Measurements from ENCODE around the gene DPH5. TPM values are rescaled to one million over a fixed set of nuclear protein-coding genes. Genes with fewer than 3 reads are reported as not detected.

Gene DPH5
- total RNA-seq, 4 donors from 2014 or later = 13.8 to 32.8 (median 23.6) TPM

- no peak overlapping the region for H3K27ac ChIP-seq
- TF ChIP-seq CTCF (IDR thresholded peaks at IDR 0.05) (no peak), POLR2A (IDR thresholded peaks at IDR 0.05) (no peak)
- no peaks in the 10 kb centered on the region for H3K9me3 ChIP-seq
- 96 to 100% methylated on average over 1 of the region's 1 CpG for WGBS, 2 donors
- no peaks in the 10 kb centered on the region for H3K4me1 ChIP-seq
- intact Hi-C loops (cut with DNase I) = no loop called here
- no peaks in the 10 kb centered on the region for H3K36me3 ChIP-seq
- no peak overlapping the region for H3K4me3 ChIP-seq (replicated peaks in 1 of 3)
- no peaks in the 10 kb centered on the region for H3K27me3 ChIP-seq
- DNase-seq = no peak
Observed at GRCh38 chr1:100943533-100943932, 82.1 kb downstream of the DPH5 start.

DNA sequence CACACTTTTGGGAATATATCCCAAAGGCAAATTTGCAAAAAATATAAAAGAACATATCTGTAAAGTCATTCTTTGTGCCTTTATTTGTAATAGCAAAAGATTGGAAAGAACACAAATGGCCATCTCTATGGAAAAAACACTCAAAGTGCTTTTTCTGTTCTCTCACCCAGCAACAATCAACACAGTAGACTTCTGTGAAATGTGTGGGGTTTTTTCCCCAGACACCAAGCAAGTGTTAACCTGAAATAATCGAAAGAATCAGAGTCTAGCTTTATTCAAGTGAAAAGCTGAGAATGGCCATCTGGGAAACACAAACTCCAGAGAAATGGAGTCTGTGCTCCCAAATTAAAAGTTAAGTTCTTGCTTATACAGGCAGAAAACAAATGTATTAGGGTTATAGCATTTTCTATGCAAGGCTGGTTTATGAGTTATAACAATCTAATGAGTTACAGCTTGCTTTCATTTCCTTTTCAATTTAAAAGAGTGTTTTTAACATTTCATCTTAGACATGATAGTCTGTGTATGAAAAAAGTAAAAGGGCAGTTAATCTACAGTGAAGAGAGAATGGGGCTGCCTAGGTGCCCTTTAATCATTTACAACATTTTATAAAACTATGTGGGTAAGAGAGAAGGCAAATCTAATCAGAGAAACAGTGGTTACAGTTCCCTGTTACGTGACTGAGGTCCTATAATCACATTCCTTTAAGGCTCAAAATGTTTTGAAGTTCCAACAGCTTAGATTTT is 83.1 kb downstream of the DPH5 start:
- no peak overlapping the region for H3K27ac ChIP-seq
- no peaks in the 10 kb centered on the region for H3K9me3 ChIP-seq
- H3K27me3 ChIP-seq = no peaks in the 10 kb centered on the region
- DNase-seq = no peak
- 92 to 93% methylated on average over 2 of the region's 2 CpGs for WGBS, 2 donors
- no peaks in the 10 kb centered on the region for H3K4me1 ChIP-seq
- intact Hi-C loops (cut with DNase I) = no loop called here
- no peak overlapping the region for H3K4me3 ChIP-seq (replicated peaks in 1 of 3)
- TF ChIP-seq CTCF (IDR thresholded peaks at IDR 0.05) (no peak), POLR2A (IDR thresholded peaks at IDR 0.05) (no peak)
- no peaks in the 10 kb centered on the region for H3K36me3 ChIP-seq

DNA sequence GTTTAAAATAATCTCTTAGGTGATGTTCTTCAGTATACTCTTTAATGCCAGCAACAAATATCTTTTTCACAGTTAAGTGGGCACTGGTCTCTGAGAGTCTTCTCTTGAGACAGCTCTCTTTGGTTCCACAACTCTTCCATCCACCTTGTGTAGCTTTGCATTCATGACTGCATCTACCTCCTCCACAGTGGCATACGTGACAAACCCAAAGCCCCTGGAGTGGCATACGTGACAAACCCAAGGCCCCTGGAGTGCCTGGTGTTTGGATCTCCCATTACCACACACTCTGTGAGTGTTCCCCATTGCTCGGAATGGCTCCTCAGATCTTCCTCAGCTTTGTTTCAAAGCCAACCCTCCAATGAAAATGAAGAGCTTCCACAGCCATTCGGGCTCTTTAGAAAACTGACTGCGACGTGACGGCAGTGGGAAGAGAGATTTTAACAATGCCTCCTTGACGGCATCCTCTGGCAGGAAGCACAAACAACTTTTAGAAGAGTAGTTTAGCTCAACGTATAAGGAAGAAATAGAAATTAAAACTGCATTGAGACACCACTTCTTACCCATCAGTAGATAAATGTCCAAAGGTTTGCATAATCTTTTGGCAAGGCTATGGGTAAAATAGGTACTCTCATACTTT is 83.9 kb downstream of the DPH5 start:
- no peak for DNase-seq
- intact Hi-C loops (cut with DNase I) = no loop called here
- H3K9me3 ChIP-seq = no peaks in the 10 kb centered on the region
- H3K36me3 ChIP-seq = no peaks in the 10 kb centered on the region
- H3K27me3 ChIP-seq = no peaks in the 10 kb centered on the region
- no peak overlapping the region for H3K4me3 ChIP-seq (replicated peaks in 1 of 3)
- H3K4me1 ChIP-seq = no peaks in the 10 kb centered on the region
- H3K27ac ChIP-seq = no peak overlapping the region
- 96% methylated on average over 9 of the region's 9 CpGs for WGBS, 2 donors
- TF ChIP-seq CTCF (IDR thresholded peaks at IDR 0.05) = no peak
- no peak for TF ChIP-seq POLR2A (IDR thresholded peaks at IDR 0.05)

- Histone ChIP-seq H3K36me3 (no peaks in the 10 kb centered on the region), H3K27ac (no peak overlapping the region), H3K9me3 (no peaks in the 10 kb centered on the region), H3K4me1 (no peaks in the 10 kb centered on the region), H3K4me3 (replicated peaks in 1 of 3) (no peak overlapping the region), H3K27me3 (no peaks in the 10 kb centered on the region)
- intact Hi-C loops (cut with DNase I) = no loop called here
- WGBS, 2 donors = 88 to 95% methylated on average over 1 of the region's 1 CpG
- DNase-seq = no peak
- TF ChIP-seq CTCF (IDR thresholded peaks at IDR 0.05) (no peak), POLR2A (IDR thresholded peaks at IDR 0.05) (no peak)
Observed at GRCh38 chr1:100941098-100941527, 84.5 kb downstream of the DPH5 start.

Other genes with a start within 250 kb of the DPH5 start
- gene EXTL2, start 130.9 kb downstream of the DPH5 start, total RNA-seq = 10 to 100 TPM; 13.9 to 17.4 (median 17.2) TPM
- gene SLC30A7, start 129.7 kb downstream of the DPH5 start, total RNA-seq = 10 to 100 TPM; 32.4 to 39.7 (median 36.1) TPM
- gene S1PR1, start 211.2 kb upstream of the DPH5 start, total RNA-seq = 10 to 100 TPM; 34.5 to 92.7 (median 67.0) TPM